Measurements from ENCODE around the gene CRTAC1. TPM values are rescaled to one million over a fixed set of nuclear protein-coding genes. Genes with fewer than 3 reads are reported as not detected.
A peak's percentile ranks its signal among the peaks of the same experiment; 100 is the strongest.

CRTAC1 gene
- total RNA-seq, 1 donor from 2014 or later: 128 TPM

DNA sequence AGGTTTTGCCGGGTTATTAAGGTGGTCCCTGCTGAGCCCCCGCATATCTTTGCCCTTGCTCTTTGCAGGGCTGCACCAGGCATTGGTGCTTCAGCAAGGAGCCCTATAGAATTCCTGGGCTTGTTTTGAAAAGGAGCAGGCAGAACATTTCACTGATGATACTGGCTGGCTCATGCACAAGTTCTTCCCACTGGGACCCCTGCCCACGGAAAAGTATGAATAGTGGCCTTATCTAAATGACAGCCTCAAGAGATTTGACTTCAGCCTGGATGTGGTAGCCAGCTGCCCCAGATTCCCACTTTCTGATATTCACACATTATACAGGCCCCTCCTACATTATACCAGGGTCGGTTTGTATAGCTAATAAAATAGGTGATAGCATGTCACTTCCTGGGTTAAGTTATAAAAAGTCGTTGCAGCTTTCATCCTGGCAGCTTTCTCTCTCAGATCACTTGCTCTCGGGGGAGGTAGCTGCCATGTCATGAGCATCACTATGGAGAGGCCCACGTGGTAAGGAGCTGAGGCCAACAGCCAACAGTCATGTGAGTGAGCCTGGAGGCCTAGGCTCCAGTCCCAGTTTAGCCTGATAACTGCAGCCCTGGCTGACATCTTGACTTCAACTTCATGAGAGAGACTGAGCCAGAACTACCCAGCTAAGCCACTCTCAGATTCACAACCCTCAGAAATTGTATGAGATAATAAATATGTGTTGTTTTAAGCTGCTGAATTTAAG is 16.8 kb upstream of the CRTAC1 start:
- no peak overlapping the region for H3K4me3 ChIP-seq
- no peaks in the 10 kb centered on the region for H3K9me3 ChIP-seq
- peaks cover 11% of the 10 kb centered on the region for H3K27me3 ChIP-seq
- H3K27ac ChIP-seq: no peak overlapping the region
- H3K4me1 ChIP-seq: no peaks in the 10 kb centered on the region
- intact Hi-C loops (cut with DNase I): loop anchor here (10.0 kb wide), 1 partner anchor 132 kb away; no protein-coding TSS in a partner anchor
- no peaks in the 10 kb centered on the region for H3K36me3 ChIP-seq
- TF ChIP-seq, protein P1, sequence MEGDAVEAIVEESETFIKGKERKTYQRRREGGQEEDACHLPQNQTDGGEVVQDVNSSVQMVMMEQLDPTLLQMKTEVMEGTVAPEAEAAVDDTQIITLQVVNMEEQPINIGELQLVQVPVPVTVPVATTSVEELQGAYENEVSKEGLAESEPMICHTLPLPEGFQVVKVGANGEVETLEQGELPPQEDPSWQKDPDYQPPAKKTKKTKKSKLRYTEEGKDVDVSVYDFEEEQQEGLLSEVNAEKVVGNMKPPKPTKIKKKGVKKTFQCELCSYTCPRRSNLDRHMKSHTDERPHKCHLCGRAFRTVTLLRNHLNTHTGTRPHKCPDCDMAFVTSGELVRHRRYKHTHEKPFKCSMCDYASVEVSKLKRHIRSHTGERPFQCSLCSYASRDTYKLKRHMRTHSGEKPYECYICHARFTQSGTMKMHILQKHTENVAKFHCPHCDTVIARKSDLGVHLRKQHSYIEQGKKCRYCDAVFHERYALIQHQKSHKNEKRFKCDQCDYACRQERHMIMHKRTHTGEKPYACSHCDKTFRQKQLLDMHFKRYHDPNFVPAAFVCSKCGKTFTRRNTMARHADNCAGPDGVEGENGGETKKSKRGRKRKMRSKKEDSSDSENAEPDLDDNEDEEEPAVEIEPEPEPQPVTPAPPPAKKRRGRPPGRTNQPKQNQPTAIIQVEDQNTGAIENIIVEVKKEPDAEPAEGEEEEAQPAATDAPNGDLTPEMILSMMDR (IDR thresholded peaks at IDR 0.05): no peak
- DNase-seq: no peak
- ATAC-seq: no peak

DNA sequence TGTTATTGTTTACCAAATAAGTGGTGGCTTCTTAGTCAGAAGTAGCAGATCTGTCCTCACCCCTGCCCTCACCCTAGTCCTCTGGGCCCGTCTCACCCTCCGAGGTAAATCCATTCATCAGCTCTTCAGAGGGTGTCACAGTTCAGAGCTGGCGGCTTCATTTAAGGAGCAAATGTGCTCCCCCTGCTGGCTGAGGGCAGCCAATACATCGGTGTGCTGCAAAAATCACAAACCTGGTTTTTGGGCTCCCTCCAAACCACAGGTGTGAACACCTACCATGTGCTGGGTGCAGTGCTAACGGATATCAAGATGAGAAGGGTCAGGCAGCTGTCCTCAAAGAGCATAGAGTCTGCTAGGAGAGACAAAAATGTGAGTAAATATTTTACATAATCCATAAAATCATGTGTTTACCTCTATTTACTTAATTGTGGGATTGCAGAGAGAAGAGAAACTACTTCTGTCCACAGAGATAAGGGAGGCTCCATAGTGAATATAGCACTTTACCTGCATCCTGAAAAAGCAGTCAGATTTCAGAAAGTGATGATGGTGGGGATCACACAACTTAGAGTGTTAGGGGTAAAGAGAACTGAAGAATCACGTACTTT is 15.5 kb upstream of the CRTAC1 start:
- no peak overlapping the region for H3K4me3 ChIP-seq
- intact Hi-C loops (cut with DNase I): loop anchor here (10.0 kb wide), 1 partner anchor 131 kb away; no protein-coding TSS in a partner anchor
- no peaks in the 10 kb centered on the region for H3K9me3 ChIP-seq
- H3K27me3 ChIP-seq: peaks cover 12% of the 10 kb centered on the region
- TF ChIP-seq, protein P1 (IDR thresholded peaks at IDR 0.05): peak; percentile 88
- H3K27ac ChIP-seq: no peak overlapping the region
- ATAC-seq (peak; percentile 88), DNase-seq (peak; percentile 73)
- no peaks in the 10 kb centered on the region for H3K4me1 ChIP-seq
- H3K36me3 ChIP-seq: no peaks in the 10 kb centered on the region

DNA sequence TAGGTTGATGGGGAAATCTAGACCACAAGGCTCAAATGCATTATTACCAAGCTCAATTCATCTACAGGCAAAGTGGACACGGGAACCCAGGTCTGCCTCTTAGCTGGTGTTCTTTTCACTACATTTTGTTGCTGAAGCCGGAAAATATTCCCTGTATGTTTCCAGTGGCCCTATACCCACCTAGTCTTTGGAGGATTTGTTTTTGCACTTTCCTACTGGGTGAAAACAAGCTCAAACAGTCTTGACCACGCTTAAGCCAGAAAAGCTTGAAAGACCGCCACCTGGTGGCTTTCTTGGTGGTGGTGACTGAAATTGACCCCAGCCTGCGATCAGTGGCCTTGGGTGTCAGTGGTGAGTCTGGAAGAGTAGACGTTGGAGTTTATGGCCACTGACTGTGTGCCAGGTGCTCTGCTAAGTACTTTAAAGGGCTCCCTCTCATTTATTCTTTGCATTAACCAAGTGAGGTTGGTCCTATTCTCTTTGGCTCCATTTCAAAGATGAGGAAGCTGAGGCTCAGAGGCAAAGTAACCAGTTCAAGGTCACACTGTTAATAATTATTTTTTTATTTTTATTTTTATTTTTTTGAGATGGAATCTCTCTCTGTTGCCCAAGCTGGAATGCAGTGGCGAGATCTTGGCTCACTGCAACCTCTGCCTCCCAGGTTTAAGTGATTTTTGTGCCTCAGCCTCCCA is 11.1 kb upstream of the CRTAC1 start:
- DNase-seq: peak; percentile 74
- Histone ChIP-seq H3K36me3 (no peaks in the 10 kb centered on the region), H3K4me1 (no peaks in the 10 kb centered on the region), H3K27ac (no peak overlapping the region), H3K9me3 (no peaks in the 10 kb centered on the region), H3K4me3 (no peak overlapping the region), H3K27me3 (peaks cover 48% of the 10 kb centered on the region)
- TF ChIP-seq, protein P1 (IDR thresholded peaks at IDR 0.05): peak; percentile 70
- ATAC-seq: peak; percentile 78
- intact Hi-C loops (cut with DNase I): loop anchor here (10.0 kb wide), 1 partner anchor 127 kb away; no protein-coding TSS in a partner anchor

DNA sequence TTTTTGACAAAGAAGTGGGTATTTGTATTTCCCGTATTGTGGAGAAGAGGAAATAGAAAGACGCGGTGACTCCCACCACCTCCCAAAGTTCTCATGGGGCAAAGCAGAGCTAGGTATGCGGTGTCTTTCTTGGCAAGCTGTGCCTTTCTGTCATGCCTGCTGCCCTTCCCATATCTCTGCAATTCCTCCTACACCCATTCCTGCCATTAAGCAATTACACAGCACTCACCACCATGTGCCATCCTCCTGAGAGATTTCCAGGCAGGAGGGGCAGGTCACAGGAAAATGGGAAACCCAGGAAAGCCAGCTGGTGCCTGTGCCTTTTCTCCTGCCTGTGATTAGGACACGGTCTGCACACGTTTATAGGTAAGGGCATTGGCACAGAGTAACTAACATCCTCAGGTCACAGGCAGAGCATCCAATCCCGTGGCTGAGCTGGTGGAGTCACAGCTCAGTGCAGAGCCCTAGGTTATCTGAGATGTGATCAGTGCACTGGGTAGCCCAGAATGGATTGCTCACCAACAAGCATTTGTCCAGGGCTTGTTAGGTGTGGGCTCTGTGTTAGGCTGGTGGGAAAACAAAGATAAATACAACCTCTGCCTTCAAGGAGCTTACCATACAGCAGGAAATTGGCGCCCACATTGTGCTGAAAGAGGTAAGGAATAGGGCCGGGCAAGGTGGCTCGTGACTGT is 9.4 kb upstream of the CRTAC1 start:
- Histone ChIP-seq H3K27me3 (peaks cover 49% of the 10 kb centered on the region), H3K36me3 (no peaks in the 10 kb centered on the region), H3K4me3 (no peak overlapping the region), H3K27ac (no peak overlapping the region), H3K9me3 (no peaks in the 10 kb centered on the region), H3K4me1 (no peaks in the 10 kb centered on the region)
- ATAC-seq: no peak
- intact Hi-C loops (cut with DNase I): loop anchor here (10.0 kb wide), 1 partner anchor 125 kb away; no protein-coding TSS in a partner anchor
- DNase-seq: no peak
- TF ChIP-seq, protein P1 (IDR thresholded peaks at IDR 0.05): no peak

DNA sequence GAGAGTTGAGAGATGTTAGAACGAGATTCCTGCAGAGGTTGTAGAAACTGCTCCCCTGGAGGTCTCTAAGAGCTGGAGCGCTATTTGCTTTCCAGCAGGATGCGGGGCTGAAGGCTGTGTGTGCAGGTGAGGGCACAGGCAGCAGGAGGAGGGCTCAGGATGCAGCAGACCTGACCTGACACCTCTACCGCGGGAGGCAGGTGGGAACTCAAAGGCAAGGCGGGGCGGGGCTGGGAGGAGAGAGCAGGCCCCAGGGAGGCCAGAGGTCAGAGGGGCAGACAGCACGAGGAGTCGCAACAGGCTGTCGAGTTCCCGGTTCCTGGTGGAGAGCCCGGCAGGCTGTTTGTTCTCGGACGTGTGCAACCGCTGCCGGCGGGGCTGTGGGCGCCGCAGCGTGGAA is 7.9 kb upstream of the CRTAC1 start:
- TF ChIP-seq, protein P1 (IDR thresholded peaks at IDR 0.05): no peak
- ATAC-seq (peak; percentile 62), DNase-seq (peak; percentile 76)
- Histone ChIP-seq H3K36me3 (no peaks in the 10 kb centered on the region), H3K27ac (no peak overlapping the region), H3K4me1 (no peaks in the 10 kb centered on the region), H3K4me3 (no peak overlapping the region), H3K27me3 (peaks cover 56% of the 10 kb centered on the region), H3K9me3 (no peaks in the 10 kb centered on the region)
- intact Hi-C loops (cut with DNase I): no loop called here

All from upper lobe of right lung (tissue), 1 donor.